SKM-1 (cell line): ENCODE measurements around the gene ZNF232.
"Not testable (repeated sequence)": the region's sequence is repeated elsewhere in the genome, so short reads cannot be mapped to it uniquely, and the experiment has no call there.

Experiments used
- DNase-seq: peaks from one replicate; lab custom pipeline; 2025; ENCODE audit not compliant: unreplicated experiment; lab: John Stamatoyannopoulos, UW

The ZNF232 gene

DNA sequence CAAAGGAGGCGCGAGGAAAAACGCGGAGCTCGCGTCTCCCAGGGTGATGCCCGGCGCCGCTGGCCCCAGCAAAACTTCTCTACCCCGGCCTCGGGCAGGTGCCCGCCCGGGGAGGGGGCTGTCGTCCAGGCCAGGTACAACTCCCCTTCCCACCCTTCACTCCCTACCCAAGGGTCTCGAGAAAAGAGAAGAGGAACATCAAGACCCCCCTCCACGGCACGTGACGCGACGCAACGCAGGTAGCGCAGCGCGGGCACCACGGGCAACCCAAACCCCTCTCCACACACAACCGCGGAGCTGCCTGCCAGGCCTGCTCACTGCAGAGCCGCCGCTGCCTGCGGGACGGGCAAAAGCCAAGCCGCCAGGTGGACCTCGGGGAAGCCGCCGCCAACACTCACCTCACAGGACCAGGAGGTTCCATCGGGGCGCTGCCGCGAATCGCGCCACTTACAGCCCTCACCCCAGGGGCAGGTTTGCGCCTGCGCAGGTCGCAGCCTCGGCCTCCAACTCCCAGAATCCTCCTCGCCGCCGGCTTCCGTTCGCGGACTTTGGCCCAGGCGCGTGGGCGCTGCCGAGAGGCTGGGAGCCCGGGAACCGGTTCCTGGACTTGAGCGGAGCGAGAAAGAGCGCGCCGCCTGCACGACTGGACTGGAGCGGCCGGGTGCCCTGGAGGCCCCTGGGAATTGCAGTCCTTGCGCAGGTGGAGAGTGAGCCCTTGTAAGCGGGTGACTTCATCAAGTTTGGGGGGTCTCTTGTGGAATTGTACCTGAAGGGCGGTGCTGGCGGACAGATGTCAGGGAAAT is at the start of gene ZNF232:
Gene ZNF232, minus strand, starts transcription at position 477 of the 803 bp plus-strand sequence. Its CDS starts 56 bp downstream, at position 421.
- peak; percentile 34 for DNase-seq

DNA sequence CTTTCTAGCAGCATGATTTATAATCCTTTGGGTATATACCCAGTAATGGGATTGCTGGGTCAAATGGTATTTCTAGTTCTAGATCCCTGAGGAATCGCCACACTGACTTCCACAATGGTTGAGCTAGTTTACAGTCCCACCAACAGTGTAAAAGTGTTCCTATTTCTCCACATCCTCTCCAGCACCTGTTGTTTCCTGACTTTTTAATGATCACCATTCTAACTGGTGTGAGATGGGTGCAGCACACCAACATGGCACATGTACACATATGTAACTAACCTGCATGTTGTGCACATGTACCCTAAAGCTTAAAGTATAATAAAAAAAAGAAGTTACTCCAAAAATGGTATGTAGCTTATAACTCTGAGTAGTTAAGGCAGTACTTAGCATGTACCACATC is 49.0 kb upstream of the ZNF232 start:
- not testable (repeated sequence) for DNase-seq

DNA sequence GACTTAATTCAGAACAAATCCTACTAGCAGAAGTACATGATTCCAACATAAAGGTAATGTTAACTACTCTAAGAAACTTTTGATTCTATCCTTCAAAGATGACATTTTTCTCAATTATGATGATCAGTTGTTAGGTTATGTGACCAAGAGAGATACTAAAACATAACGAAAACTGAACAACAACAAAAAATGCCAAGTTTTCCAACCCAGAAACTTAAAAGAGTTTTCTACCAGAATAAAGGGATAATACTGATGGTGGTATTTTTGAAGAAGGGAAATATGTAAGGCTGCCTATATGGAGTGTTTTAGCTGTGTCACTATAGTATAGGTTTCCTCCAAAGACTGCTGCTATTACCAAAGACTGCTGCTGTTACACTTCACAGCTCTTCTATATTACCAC is 34.4 kb upstream of the ZNF232 start:
- DNase-seq = not testable (repeated sequence)

DNA sequence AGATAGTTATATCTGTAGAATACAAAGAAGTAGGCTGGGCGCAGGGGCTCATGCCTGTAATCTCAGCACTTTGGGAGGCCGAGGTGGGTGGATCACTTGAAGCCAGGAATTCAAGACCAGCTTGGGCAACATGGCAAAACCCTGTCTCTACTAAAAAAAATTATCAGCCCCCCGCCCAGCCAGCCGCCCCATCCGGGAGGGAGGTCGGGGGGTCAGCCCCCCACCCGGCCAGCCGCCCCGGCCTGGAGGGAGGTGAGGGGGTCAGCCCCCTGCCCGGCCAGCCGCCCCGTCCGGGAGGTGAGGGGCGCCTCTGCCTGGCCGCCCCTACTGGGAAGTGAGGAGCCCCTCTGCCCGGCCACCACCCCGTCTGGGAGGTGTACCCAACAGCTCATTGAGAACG is 31.2 kb upstream of the ZNF232 start:
- DNase-seq = not testable (repeated sequence)

DNA sequence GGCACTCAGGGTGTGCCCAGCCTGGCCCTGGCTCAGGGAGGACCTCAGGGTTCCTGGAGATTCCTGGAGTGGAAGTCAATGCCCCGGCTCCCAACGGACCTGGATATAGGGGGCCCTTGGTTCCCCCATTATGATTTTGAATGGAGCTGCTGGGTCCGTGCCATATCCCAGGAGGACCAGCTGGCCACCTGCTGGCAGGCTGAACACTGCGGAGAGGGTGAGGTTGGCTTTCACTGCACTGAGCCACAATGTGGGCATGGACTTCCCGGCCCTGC is 27.7 kb upstream of the ZNF232 start:
- DNase-seq = no peak

DNA sequence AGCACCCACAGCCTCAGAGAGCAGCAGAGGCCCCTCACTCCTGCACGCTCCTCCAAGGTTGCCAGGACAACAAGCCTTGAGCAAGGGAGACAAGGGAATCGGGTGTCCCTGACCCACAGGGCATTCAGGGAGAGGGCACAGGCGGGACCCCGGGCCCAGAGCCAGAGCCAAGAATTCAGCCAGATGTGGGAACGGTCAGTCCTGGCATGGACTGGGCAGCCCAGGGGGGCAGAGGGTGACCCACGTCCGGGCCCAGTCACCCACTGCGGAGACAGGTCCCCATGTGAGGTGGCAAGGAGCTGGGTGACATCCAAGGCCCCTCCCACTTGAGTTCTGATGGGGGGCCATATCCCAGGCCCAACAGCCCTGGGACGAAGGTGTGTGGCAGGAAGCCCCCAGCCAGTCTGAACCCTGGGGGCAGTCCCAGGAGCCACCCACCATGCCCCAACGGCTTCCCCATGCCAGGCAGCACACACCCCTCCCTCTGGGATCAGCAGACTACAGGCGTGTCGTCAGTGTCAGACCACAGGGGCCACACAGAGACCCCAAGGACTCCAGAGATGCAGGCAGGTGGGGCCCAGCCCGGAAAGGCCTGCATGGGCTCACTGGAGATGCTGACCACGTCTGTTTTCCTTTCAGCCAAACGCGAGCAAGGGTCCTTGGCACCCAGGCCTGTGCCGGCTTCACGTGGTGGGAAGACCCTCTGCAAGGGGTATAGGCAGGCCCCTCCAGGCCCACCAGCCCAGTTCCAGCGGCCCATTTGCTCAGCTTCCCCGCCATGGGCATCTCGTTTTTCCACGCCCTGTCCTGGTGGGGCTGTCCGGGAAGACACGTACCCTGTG is 27.2 kb upstream of the ZNF232 start:
- DNase-seq = no peak

DNA sequence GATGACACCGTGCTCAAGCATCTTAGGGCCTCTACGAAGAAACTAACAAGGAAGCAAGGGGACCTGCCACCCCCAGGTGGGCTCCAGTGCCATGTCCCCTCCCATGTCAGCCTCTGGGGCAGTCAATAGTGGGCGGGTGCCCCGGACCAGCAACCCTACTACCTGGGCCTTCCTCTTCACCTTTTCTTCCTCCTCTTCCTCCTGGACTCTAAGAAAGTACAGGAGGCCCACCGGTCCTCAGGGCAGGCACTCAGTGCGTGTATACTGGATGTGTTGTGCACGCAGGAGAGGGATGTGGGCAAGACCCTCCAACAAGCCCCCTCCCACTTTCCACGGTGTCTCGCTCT is 26.5 kb upstream of the ZNF232 start:
- not testable (repeated sequence) for DNase-seq

DNA sequence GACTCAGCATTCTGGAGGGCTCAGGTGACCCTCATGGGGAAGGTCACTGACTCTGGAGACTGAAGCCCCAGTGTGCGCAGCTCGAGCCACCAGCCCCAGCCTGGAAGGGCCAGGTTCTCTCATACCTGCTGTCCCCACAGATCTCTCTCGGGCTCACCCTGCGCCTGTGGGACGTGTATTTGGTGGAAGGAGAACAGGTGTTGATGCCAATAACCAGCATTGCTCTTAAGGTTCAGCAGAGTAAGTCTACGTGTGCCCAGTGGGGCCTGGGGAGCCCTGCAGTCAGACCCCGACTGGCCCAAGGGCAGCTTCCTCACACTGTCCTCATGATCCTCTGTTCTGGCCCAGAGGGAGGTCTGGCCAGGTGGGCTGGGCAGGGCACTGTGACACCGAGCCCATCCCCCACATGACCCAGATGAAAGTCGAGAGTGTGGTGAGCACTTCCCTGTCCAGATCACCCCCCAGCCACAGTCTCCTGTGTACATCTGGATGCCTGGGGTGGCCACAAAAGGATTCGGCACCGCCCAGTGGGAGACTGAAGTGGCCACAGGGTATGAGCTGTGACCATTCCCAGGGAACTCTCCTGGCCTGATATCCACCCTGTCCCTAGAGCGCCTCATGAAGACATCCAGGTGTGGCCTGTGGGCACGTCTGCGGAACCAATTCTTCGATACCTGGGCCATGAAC is 26.0 kb upstream of the ZNF232 start:
- not testable (repeated sequence) for DNase-seq

DNA sequence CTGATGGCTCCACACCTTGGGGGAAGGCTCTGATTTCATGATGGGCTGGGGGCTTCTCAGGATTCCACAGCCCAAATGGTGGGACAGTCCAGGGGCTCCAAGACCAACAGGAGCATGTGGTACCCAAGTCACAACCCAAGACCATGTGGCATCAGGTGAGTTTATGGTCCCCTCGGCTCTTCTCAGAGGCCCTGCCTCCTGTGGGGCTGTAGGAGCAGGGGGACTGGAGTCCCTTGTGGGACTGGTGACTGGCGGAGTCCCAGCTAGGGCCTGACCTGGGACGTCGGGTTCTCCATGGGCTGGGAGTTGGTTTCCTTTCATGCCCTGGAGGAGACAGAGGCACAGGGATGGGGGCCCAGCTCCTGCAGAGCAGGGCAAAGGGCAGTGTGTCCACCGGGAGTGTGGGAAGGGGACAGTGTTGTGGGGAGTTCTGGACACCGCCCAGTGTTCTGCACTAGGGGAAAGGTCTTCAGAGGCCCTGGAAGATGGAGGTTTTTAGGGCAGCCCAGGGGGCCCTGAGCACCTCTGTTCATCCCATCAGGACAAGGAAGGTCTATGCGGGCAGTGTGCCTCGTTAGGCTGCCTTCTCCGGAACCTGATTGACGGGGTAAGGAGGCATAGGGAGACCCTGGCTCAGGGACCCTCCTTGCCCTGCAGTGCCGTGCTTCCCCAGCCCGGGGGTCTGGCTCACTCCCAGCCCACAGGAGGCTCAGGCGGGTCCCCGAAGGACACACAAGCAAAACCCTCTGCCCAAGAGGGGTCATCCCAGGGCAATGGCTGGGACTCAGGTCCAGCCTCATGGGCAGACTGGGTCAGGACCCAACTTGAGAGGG is 25.1 kb upstream of the ZNF232 start:
- not testable (repeated sequence) for DNase-seq

DNA sequence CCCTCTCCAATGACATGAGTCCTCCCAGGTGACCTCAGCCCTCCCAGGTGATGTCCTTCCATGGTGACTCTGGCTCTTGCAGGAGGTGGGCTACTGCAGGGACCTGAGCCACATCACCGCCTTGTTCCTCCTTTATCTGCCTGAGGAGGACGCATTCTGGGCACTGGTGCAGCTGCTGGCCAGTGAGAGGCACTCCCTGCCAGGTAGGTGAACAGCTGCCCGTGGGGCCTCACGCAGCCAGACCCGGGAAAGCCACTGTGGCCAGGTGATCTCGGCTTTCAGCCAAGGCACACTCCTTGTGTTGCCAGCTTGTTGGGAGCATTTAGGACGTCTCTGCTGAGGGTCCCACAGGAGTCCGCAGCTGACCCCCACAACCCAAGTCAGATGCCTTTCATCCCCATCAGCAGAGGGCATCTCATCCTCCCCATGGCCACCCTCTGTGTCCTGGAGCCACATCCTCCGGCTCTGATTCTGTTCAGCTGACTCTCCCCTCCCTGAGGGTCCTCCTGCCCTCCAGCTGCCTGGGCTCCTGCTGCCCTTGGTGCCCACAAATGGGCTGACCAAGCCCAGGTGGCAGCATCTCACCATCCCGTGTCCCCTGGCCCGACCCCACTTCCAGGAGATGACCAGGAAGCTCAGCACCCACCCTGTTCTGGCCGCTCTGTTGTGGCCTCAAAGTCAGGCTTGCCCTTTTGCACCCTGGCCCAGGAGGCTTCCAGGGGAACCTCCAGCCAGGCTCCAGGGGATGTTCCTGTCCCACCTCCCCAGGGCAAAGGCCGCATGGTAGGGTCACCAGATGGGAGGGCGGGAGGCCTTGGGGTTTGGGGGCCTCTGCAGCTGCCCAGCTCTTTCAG is 24.3 kb upstream of the ZNF232 start:
- no peak for DNase-seq

DNA sequence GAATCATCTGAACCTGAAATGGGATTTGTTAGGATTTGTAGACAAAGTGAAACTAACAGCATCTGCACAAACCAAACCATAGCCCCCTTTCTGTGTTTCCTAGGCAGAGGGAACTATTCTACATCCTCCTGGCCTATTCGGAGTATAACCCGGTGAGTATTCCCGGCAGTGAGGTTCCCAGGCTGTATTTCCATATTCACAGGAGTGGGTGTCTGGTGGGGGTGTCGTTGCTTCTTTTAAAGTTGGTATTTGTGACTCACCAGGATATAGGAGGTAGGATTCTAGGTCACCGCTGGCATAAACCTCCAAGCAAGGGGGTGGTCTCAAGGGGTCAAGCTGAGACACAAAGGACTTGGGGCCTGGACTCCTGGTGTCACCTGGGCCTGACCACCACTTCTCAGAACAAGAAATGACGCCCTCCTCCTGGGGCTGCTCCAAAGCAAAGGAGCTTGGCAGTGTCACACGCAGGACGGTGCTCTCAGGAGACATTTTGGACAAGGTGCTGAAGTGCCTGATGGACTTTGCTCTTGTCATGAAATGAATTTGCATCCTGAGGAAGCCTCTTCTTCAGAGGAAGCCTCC is 23.5 kb upstream of the ZNF232 start:
- not testable (repeated sequence) for DNase-seq

DNA sequence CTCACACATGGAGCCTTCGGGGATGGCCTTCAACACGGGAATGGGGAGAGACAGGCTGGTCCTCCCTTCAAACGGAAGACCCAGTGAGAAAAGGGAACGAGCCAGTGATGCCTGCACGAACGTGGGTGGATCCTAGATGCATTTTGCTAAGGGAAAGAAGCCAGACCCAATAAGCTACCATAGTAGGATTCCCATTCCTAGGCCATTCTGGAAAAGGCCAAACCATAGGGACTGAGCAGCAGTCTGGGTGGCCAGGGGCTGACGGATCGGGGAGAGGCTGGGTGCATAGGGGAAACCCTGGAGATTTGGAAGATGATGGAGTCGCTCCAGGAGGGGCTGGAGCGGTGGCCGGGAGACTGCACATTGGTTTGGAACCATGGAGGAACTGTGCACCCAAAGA is 22.9 kb upstream of the ZNF232 start:
- not testable (repeated sequence) for DNase-seq

DNA sequence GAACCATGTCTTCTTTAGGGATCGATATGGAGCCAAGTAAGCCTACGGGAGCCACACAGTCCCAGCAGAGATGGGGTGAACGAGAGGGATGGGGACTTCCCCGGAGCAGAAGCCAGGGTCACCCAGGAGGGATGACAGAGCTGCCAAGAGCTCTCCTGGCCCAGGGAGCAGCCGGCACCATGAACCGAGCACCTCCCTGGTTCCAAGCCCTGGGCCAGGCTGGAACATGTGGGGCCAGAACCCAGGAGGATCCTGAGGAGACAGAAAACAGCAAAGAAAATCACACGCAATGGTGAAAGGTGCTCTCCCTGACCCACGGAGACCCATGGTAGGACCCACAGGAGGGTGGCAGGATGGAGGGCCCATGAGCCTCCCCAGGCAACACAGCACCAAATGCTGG is 22.3 kb upstream of the ZNF232 start:
- not testable (repeated sequence) for DNase-seq

DNA sequence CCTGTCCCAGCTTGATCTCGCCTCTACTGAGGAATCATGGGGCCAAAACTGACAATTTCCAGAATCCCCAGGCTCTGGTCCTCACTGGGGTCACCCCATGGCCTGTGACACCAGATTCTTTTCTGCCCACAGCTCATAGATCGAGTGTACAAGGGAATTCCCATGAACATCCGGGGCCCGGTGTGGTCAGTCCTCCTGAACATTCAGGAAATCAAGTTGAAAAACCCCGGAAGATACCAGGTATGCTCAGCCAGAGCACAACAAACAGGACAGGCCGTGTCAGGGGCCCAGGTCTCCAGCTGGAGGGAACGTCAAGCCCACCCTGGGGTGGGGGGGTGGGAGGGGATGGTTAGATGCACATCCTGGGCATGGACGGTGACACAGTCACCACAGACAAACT is 21.6 kb upstream of the ZNF232 start:
- DNase-seq = no peak

DNA sequence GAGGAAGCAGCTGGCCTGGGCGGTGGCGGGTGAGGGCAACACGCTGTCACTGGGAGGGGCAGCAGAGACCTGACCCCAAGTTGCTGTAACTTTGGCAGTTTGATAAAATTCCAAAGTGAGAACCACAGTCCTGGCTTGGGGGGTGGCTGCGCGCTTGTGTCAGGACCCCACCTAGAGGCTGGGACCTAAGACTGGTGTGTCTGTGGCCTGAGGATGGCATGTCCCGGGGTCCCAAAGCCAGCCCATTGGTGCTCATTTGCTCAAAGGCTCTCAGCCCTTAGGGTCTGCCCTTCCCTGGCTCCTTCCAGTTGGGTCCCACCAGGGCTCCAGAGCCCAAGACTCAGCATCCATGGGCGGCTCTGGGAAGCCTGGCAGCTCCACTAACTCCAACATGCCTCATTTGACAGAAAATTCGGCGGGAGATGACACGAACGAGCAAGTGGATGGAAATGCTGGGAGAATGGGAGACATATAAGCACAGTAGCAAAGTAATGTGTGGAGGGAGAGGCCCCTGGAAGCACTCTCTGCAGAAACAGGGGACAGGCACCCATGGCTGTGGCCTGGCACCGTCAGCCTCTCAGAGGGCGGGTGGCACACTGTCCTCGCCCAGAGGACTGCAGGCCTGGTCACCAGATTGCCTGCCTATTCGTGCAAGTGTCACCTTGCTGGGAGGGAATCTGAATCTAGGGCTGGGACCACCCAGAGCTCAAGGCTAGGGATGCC is 21.0 kb upstream of the ZNF232 start:
- not testable (repeated sequence) for DNase-seq

DNA sequence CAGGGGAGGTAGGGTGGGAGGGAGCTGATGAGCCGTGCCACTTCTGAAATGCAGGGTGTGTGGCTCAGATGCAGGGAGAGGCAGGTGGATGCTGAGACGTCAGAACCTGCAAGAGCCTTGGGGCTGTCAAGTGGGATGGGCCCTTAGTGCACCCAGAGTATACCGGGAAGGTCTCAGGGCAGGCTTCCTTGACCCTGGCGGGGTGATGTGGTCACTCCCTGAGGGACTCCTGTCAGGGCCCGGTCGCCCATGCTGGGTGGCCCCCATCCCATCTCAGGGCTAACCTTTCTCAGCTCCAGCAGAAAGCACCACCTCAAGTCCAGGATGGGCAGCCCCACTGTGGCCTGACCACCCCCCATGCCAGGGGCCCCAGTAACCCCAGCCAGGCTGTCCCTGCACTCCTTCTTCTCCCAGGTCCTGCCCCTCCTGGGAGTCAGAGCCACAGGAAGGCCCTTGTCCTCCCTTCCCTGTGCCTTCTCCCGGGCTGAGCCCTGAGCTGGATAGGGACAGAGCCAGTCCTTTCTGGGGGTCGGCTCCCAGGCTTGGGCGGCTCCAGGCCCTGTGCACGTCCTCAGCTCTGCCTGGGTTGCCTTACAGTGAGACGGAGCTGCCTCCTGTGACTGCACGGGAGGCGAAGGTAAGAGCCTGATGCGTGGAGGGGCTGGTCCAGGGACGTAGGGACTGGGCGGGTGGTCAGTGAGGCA is 20.3 kb upstream of the ZNF232 start:
- DNase-seq = not testable (repeated sequence)

DNA sequence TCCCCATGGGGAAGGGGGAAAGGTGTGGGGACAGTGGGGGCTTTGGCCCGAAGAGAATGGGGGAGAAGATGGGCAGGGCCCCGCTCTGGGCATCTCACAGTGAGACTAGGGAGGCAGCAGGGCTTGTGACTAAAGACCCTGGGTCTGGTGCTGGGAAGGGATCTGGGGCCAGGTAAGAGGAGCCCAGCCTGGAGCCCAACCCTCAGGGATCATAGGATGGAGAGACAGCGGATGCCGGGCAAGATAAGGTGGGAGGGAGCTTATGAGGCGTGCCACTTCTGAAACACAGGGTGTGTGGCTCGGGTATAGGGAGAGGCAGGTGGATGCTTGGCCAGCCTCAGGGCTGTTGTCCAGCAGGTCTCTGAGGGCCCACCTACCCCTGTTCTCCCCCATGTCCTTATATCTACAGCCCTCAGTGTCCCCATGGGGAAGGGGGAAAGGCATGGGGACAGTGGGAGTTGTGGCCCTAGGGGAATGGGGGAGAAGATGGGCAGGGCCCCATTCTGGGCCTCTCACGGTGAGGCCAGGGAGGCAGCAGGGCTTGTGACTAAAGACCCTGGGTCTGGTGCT is 19.6 kb upstream of the ZNF232 start:
- DNase-seq = no peak

DNA sequence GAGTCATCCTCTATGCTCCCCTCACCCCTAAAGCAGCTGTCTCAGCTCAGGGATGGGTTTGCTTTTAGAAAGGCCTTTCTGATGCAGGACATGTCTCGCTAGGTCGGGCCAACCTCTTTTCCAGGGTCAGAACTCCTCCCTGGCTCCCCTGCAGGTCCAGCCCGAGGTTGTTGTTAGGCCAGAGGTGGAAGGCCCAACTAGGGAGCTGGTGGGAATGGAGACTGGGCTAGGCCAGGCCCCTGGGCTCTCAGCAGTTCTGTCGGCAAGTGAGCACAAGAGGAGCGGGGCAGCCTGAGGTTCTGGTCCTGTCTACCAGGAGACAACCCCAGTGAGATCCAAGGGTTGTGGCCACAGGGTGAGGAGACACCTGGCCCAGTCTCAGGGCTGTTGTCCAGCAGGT is 19.0 kb upstream of the ZNF232 start:
- not testable (repeated sequence) for DNase-seq
